Skin epidermis (tissue), 12 donors: Measurements from ENCODE around the gene REPIN1.

Source experiments
- H3K27ac ChIP-seq, 21 experiments: fragments of 200-600 bp; sonication (generic) in 11 of 21; one replicate each; pipeline ENCODE4 v1.5.0; 2020; ENCODE audit warnings: mild to moderate bottlenecking in 3 of 21, inconsistent platforms in 2 of 21, moderate library complexity in 2 of 21
- H3K4me3 ChIP-seq, 7 experiments: fragments of 200-600 bp; sonication (generic) in 2 of 7; one replicate each; pipeline ENCODE4 v1.5.0; 2020; ENCODE audit warnings: inconsistent platforms in 2 of 7, mild to moderate bottlenecking in 2 of 7, moderate library complexity in 1 of 7

The REPIN1 gene

DNA sequence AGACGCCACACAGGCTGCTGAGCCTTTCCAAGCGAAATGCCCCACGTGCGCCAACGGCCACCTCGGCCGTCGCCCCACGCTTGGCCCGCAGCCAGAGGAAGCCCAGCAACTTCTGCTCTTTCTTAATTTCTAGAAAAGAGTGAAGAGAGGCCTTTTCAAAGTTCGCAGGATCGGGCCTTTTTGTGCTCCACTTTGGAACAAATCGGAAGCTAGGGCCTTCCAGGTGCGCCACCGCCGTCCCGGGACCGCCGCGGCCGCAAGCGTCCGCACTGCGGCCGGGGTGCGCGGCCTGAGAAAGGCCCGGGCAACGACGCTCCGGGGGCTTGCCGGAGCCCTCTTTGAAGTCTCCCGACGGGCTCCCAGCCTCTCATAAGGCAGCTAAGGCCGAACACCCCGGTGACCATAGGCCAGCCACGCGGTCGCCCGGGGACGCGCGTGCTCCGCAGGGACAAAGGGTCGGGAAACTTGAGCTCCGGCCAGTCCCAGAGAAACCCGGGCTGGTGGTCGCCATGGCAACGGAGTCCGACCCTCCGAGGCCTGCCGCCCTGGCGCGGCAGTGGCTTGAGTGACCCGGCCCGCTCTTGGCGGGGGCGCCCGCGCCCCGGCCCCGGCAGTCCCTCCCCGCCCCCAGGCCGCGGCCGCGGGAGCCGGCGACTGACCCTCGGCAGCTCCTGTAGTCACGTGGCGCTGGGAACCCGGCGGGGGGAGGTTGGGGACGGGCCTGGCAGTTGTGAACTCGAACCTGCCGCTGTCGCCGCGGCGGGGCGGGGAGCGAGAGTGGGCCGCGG is at the start of gene REPIN1:
Gene REPIN1 (plus strand): TSS at position 727 of the 788 bp plus-strand sequence. CDS start 890 bp downstream, outside the sequence.
- Histone ChIP-seq H3K4me3 (peak within 1 kb of the TSS; percentile 56 to 89 (median 78)), H3K27ac (peak within 1 kb of the TSS; percentile 84 to 98 (median 96))

DNA sequence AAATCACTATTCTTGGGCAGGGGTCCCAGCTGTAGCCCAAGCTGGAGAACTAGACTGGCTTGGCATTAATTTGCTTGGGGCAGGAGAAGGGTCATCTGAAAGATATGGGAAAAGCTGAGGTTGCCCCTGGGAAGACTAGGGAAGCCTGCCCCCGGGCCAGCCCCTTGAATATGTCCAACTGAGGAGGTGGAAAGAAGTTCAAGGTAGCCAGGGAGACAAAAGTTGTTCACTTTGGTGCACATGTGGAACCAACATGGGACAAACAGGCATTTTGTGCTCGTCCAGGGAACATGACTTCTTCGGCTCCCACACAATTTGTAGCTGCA is 46.9 kb upstream of the REPIN1 start:
- Histone ChIP-seq H3K4me3 (no peak overlapping the region), H3K27ac (peak overlapping the region in 13 of 21 experiments; percentile 4 to 99 (median 44))

DNA sequence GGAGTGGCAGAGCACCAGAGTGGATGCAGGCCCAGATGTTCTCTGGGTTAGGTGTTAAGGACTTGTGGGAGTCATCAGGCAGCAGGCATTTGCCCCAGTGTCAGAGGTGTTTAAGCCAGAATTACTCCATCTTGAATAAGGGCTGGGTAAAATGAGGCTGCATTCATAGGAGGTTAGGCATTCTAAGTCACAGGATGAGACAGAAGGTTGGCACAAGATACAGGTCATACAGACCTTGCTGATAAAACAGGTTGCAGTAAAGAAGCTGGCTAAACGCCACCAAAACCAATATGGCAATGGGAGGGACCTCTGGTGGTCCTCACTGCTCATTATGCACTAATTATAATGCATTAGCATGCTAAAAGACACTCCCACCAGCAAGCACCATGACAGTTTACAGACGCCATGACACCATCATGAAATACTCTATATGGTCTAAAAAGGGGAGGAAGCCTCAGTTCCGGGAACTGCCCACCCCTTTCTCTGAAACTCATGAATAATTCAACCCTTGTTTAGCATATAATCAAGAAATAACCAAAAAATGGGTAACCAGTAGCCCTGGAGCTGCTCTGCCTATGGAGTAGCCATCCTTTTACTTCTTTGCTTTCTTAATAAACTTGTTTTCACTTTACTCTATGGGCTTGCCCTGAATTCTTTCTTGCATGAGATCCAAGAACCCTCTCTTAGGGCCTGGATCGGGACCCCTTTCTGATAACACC is 46.3 kb upstream of the REPIN1 start:
- Histone ChIP-seq H3K4me3 (peak overlapping the region; percentile 50 to 70 (median 55)), H3K27ac (peak overlapping the region in 19 of 21 experiments; percentile 64 to 99 (median 90))

DNA sequence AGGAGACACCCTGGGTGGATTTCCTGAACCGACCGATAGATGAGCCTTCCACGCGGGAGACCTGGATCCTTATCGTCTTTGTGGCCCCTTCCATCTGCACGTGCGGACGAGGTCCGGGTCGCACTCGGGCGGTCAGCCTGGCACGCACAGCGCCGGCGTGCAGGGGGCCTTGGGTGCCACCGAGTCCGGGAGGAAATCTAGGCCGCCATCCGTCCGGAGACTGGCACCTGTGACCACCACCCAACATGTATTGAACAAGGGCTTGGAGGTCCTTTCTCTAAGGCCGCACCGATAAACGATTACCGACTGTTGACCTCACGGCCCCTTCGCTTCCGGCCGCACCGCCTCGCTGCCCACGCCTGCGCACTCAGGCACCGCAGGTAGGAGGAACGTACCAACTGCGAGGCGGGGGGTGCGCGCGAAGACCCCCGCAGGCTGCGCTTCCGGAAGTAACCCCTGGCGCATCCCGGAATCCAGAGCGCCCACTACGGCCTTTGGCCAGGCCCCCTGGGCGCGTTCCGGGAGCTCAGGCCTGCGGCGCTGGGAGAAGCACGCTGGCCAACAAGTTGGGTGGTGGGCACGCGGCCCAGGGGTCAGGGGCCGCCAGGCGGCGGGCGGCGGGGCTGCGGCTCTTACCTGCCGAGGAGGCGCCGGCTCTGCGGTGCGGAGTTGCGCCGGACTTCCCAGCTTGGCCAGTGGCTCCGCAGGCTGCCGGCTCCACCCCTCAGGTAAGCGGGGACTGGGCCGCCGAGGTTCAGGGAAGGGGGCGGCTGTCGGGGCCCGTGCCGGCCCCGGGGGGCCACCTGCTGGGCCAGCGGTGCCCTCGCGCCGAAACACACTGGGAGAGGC is 45.6 kb upstream of the REPIN1 start, which contains the start of the genes ACTR3C and LRRC61:
Gene ACTR3C (minus strand): TSS at position 713 of the 849 bp plus-strand sequence. CDS start 28,249 bp downstream, outside the sequence.
Gene LRRC61 (plus strand): TSS at position 523 of the 849 bp plus-strand sequence. CDS start 13,507 bp downstream, outside the sequence.
- peak within 1 kb of the TSS; percentile 50 to 70 (median 55) for H3K4me3 ChIP-seq

DNA sequence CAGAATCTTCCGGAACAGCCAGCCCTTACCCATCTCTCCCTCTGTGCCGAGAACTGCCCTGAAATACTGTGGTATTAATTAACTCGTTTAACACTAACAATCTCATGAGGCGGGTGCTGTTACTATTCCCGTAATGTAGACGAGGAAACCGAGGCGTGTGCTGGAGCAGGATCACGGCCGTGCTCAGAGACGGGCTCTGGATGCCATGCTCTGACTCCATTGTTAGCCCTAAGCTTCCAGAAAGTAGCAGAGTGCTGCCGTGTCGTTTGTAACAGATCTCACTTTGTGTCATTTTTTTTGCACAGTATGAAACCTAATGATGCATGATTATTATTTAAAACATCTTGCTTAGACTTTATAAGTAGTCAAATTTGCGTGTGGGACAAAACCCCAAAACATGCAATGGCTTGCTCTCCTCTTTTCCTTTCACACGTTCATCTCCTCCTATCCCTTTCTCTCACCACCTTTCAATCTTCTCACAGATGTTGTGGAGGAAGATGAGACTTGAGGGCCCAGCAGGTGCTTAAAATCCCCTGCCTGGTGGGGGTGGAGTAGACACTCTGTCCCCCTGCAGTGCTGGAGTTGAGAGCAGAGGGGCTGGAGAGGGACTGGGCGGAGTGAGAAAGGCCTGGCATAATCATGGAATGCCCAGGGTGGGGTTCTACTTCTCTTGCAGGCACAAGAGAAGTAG is 44.8 kb upstream of the REPIN1 start:
- peak overlapping the region; percentile 50 to 70 (median 55) for H3K4me3 ChIP-seq
- peak overlapping the region; percentile 64 to 99 (median 90) for H3K27ac ChIP-seq

More for the DNA sequence above, 45.6 kb upstream of the REPIN1 start, which contains the start of the genes ACTR3C and LRRC61:
- peak within 1 kb of the TSS; percentile 64 to 99 (median 90) for H3K27ac ChIP-seq

DNA sequence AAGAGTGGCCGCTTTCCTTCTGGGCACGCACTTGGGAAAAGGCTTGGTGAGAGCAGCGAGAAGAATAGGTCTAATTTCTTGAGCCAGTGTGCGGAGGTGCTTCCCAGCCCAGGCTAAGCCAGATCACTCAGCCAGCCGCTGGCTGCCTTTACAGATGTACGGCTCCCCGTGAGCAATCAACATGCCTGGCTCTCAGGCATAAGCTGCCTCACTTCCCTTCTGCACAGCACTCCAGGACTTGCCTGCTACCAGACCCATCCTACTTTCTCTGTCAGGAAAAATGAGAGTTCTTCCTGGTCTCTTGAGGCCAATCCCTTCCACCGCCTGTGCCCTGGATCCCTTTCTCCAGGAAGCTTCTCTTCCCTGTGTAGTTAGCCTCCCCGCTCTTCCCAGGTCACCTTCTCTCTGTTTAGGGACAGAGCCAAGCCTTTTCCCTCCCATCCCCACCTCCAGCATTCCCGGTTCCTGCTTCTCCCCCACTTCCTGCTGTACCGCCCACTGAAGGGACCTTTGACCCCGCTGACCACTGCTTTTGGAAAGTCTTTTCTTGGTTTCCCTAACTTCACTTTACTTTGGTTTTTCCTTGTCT is 44.2 kb upstream of the REPIN1 start:
- Histone ChIP-seq H3K27ac (peak overlapping the region in 16 of 21 experiments; percentile 26 to 99 (median 91)), H3K4me3 (peak overlapping the region in 3 of 7 experiments; percentile 50 to 70 (median 54))

DNA sequence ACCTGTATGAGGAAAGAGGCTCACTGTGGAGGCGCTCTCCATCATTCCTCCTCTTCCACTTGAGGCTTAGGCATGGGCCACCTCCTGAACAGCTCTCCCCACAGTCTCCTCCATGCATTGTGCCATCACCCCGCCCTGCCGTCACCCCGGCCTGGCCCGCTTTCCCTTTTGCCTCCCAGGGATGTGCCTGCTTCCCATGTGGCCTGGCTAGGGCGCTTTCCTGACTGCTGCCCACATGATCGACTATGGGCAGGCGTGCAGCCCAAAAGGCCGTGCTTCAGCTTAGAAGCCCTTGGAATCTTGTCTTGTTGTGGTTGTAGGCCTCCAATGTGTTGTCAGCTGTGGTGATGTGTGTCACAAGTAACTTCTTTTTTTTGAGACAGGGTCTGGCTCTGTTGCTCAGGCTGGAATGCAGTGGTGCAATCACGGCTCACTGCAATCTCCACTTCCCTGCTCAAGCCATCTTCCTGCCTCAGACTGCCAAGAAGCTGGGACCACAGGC is 43.5 kb upstream of the REPIN1 start:
- H3K27ac ChIP-seq = peak overlapping the region in 9 of 21 experiments; percentile 24 to 99 (median 92)
- H3K4me3 ChIP-seq = no peak overlapping the region

DNA sequence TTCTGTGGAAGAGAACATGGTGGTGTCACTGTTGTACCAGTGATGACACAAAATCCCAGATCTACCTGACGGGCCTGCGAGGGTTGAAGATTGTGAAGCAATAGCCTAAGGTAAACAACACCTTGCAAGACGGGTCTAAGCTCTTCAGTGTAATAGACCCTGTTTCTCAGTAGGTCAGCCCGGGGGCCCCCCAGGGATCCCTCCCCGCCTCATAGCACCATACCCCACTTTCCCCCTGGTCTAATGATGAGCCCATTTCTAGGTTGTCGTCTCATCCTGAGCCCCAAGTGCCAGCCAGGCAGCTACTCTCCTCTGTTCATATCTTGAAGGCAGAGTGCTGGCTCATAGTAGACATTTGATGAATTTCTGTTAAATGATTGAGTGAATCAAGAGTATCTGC is 42.7 kb upstream of the REPIN1 start:
- Histone ChIP-seq H3K27ac (peak overlapping the region in 1 of 21 experiments; percentile 95), H3K4me3 (no peak overlapping the region)

DNA sequence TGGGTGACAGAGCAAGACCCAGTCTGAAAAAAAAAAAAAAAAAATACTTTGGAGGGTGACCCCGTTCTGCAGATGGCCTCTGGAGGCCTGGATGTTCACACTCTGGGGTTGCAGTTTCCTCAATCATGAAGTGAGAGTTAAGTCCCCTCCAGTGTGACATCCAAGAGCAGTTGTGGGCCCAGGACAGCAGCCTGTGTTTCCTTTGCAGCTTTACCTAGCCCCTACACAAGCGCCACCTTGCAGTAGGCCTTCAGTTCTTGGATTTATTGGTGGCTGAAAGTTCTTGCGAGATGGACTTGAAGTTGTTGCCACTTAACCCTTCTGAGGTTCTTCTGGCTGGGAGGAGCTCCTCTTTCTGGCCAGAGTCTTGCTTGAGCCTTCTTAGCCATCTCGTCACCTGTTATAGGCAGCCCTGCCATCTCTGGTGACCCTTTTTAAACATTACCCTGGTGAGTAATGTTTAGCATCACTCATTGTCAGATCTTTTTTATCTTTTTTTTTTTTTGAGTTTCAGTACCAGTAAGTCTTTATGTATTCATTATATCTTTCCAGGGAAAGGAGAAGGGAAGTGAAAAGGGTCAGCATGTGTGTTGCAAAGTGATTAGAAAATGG is 41.9 kb upstream of the REPIN1 start:
- no peak overlapping the region for H3K4me3 ChIP-seq
- peak overlapping the region in 1 of 21 experiments; percentile 10 for H3K27ac ChIP-seq

DNA sequence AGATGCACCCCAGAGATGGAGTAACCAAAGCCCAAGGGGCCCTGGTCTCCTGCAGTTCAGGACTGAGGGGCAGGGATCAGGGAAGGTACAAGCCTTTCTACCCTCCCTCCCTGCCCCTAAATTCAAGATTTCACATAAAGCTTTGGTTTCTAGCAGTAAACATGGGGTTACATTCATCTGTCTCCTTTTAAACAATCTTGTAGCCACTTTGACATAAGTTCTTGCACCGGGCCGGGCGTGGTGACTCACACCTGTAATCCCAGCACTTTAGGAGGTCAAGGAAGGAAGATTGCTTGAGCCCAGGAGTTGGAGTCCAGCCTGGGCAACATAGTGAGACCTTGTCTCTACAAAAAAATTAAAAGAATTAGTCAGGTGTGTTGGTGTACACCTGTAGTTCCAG is 41.3 kb upstream of the REPIN1 start:
- no peak overlapping the region for H3K27ac ChIP-seq
- no peak overlapping the region for H3K4me3 ChIP-seq

DNA sequence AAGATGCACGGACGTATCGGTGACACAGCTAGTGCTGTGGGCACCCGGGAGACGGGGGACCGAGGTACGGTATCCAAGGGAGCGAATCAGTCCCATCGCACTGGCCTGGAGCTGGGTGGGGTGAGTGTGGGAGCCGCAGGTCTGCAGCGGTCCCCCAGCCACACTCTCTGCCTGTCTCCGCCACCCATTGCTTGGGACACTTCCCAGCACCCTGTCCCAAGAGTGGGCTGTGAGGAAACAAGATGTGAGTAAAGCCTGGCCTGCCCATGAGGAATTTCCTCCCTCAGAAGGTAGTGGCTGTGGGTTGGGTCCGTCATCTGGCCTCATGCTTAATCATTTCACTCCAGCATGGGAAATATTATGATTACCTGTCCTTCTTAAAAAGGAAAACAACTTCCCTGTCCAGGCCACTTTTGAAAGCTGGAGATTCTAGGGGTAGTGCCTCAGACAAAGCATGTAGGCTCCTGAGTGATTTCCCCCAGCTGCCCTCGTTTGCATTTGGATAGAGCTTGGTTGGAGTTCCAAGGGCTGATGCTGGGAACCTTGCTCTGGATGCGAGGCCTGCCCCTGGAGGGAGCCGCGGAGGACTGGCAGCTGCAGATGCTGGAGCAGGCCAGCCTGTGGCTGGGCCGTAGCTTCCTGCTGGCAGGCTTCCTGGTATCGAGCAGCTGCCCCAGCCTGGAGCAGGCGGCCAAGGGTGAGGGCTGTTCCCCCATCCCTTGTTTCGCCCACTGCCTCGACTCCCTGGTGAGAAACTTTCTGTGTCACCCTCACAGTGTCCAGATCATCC is 39.1 kb upstream of the REPIN1 start:
- no peak overlapping the region for H3K4me3 ChIP-seq

DNA sequence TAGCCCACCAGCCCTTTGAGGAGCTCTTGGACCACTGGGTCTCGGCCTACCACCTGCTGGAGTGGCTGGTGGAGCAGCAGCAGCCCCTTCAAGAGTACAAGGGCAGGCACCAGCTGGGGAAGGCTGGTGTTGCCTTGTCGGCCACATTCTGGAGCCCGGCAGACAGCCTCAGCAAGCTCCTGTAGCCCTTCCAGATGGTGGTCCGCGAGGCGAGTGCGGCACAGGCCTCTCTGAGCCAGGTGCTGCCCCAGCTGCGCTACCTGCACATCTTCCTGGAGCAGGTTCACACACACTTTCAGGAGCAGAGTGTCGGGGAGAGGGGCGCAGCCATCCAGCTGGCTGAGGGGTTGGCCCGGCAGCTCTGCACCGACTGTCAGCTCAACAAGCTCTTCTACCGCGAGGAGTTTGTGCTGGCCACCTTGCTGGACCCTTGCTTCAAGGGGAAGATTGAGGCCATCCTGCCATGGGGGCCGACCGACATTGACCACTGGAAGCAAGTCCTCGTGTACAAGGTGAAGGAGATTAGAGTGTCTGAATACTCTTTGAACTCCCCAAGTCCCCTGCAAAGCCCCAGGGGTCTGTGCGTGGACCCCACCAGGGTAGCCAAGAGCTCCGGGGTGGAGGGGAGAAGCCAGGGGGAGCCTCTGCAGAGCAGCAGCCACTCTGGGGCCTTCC is 38.3 kb upstream of the REPIN1 start:
- Histone ChIP-seq H3K4me3 (no peak overlapping the region), H3K27ac (no peak overlapping the region)

More for the DNA sequence above, 39.1 kb upstream of the REPIN1 start:
- H3K27ac ChIP-seq = no peak overlapping the region

DNA sequence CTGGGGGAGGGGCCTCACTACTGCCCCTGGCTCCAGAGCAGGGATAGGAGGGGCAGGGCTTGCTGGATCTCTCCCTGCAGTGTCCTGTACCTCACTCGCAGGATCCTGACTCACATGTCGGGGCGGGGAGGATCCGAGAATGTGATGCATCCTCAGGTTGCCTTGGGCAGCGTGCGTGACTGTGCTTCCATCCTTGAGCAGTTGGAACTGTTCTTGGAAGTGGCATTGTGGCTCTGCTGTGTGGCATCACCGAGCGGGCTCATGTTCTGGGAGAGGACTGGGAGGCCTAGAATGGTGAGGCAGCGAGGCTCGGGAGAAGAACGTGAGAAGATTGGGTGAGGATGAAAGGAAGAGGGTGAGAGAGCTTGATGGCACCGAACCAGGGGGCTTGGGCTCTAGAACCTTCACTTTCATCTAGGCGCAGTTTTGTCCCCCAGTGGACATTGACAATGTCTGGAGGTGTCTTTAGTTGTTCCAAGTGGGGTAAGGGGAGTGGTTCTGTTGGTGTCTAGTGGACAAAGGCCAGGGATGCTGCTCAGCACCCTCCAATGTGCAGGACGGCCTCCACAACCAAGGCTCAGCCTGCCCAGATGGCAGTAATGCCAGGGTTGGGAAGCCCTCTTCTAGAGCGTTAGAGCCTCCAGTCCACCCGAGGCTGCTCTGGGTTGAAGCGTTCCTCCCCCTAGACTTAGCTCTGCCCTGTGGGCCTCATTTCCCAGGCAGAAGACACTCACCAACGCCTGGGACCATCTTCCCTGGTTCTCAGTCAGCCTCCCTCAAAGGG is 35.6 kb upstream of the REPIN1 start:
- Histone ChIP-seq H3K4me3 (no peak overlapping the region), H3K27ac (no peak overlapping the region)

DNA sequence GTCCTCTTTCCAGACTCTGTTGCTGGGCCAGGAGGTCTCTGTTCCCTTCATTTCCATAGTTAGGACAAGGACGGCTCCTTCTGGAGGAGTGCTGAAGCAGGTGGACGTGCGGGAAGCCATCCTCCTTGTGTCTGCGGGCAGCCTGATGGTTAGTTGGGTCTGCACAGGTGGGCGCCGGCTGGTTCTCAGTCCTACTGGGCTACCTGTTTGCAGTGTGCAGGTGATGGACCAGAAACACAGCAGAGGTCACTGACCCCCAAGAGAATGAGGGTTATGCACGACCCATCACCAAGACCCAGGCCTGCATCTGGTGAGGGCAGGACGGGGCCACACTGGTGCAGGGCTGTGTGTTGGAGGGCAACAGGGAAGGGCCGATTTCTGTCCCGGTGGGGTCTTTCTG is 35.0 kb upstream of the REPIN1 start:
- Histone ChIP-seq H3K4me3 (no peak overlapping the region), H3K27ac (no peak overlapping the region)

DNA sequence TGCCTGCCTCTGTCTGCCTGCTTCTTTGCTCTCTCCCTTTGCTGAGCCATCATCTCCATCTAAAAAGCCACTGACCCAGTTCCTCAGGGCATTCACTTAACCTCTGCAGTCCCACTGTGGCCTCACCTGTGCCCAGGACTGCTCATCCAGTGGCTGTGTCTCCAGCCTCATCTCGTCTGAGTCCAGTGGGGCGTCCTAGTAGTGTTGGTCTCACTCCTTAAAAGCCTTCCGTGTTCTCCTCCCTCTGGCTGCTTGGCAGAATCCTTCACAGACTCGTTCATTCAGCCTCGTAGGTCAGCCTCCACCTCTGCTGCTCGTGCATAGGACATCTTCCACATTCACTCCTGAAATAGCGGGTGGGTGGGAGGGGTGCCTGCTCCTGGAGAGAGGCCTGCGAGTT is 34.5 kb upstream of the REPIN1 start:
- Histone ChIP-seq H3K4me3 (no peak overlapping the region), H3K27ac (no peak overlapping the region)
